Measurements from ENCODE around the gene SLC22A14. TPM values are rescaled to one million over a fixed set of nuclear protein-coding genes. Genes with fewer than 3 reads are reported as not detected.
"Not testable (repeated sequence)": the region's sequence is repeated elsewhere in the genome, so short reads cannot be mapped to it uniquely, and the experiment has no call there.

The SLC22A14 gene
- total and polyA plus RNA-seq, 7 donors = 0.09 TPM; not detected in 6

DNA sequence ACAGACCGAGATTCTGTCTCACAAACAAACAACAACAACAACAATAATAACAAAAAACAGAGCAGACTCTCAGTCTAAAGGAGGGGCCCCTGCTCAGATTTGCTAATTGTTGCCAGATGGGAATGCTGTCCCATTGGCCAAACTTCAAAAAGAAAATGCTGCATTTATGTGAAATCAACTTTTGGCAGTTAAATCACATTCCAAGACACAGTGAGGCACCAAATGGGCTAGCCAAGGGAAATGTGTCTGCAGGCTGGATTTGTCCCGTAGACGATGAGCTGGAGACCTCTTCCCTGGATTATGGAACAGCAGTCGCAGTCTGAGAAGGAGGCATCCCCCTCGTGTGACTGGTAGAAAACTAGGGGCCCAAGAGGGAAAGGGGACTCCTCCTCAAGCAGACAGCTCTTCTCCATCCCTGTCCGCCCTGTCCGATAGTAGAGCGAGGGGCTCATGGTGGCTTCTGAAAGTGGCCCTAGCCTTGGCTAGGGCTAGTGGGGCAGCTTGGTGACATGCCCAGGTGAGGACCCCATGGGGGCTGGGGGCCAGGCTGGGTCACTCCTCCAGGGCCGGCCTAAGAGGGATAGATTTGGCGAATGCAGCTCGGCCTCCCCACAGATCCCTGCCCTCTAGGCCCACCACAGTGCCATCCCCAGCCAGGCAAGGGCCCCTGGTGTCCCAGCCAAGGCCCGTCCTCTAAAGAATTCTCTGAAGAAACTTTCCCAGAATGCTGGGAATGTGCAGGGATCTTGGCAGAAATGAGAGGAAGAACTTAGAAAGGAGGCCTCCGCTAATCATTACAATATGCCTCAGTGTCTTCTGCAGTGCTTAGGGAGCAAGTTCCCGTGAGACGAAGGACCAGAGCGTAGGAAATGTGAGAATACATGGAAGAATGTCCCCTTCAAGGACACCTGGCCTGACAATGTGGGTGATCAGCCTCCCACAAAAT, 2.0 kb downstream of the SLC22A14 start:
- TF ChIP-seq POLR2AphosphoS5 (IDR thresholded peaks at IDR 0.05) (no peak), POLR2A (IDR thresholded peaks at IDR 0.05) (no peak), EP300 (IDR thresholded peaks at IDR 0.05) (no peak)
- TF ChIP-seq, protein P1, sequence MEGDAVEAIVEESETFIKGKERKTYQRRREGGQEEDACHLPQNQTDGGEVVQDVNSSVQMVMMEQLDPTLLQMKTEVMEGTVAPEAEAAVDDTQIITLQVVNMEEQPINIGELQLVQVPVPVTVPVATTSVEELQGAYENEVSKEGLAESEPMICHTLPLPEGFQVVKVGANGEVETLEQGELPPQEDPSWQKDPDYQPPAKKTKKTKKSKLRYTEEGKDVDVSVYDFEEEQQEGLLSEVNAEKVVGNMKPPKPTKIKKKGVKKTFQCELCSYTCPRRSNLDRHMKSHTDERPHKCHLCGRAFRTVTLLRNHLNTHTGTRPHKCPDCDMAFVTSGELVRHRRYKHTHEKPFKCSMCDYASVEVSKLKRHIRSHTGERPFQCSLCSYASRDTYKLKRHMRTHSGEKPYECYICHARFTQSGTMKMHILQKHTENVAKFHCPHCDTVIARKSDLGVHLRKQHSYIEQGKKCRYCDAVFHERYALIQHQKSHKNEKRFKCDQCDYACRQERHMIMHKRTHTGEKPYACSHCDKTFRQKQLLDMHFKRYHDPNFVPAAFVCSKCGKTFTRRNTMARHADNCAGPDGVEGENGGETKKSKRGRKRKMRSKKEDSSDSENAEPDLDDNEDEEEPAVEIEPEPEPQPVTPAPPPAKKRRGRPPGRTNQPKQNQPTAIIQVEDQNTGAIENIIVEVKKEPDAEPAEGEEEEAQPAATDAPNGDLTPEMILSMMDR (IDR thresholded peaks at IDR 0.05) = no peak
- no peaks in the 10 kb centered on the region for H3K4me1 ChIP-seq
- no peak for DNase-seq
- no peaks in the 10 kb centered on the region for H3K36me3 ChIP-seq
- H3K9me3 ChIP-seq = no peaks in the 10 kb centered on the region
- no peaks in the 10 kb centered on the region for H3K27me3 ChIP-seq
- 91 to 93% methylated on average over 16 of the region's 16 CpGs for WGBS, 2 donors
- no peak overlapping the region for H3K4me3 ChIP-seq
- H3K27ac ChIP-seq = no peak overlapping the region
- intact Hi-C loops (cut with DNase I) = no loop called here

DNA sequence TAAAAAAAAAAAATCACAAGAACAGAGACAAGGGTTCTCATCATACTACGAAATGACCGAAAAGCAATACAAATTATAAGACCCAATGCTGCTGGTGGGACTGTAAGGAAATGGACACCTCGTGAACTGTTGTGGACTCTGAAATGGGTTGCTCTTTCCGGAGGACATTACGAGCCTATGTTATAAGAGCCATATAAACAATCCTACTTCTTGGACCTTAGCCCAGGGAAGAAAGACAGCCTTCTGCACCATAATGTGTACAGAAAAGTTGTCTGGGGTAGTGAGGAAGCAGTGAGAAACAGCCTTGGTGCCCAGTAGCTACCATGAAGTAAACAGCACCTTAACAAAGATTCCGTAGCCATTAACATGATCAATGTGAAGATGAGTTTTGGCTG, 2.7 kb downstream of the SLC22A14 start:
- Histone ChIP-seq H3K9me3 (no peaks in the 10 kb centered on the region), H3K27me3 (no peaks in the 10 kb centered on the region), H3K4me3 (no peak overlapping the region), H3K36me3 (no peaks in the 10 kb centered on the region), H3K27ac (no peak overlapping the region), H3K4me1 (no peaks in the 10 kb centered on the region)
- 64 to 77% methylated on average over 6 of the region's 6 CpGs for WGBS, 2 donors
- TF ChIP-seq POLR2AphosphoS5 (IDR thresholded peaks at IDR 0.05) (no peak), EP300 (IDR thresholded peaks at IDR 0.05) (no peak), POLR2A (IDR thresholded peaks at IDR 0.05) (no peak)
- TF ChIP-seq, protein P1 (IDR thresholded peaks at IDR 0.05) = no peak
- intact Hi-C loops (cut with DNase I) = no loop called here
- no peak for DNase-seq

DNA sequence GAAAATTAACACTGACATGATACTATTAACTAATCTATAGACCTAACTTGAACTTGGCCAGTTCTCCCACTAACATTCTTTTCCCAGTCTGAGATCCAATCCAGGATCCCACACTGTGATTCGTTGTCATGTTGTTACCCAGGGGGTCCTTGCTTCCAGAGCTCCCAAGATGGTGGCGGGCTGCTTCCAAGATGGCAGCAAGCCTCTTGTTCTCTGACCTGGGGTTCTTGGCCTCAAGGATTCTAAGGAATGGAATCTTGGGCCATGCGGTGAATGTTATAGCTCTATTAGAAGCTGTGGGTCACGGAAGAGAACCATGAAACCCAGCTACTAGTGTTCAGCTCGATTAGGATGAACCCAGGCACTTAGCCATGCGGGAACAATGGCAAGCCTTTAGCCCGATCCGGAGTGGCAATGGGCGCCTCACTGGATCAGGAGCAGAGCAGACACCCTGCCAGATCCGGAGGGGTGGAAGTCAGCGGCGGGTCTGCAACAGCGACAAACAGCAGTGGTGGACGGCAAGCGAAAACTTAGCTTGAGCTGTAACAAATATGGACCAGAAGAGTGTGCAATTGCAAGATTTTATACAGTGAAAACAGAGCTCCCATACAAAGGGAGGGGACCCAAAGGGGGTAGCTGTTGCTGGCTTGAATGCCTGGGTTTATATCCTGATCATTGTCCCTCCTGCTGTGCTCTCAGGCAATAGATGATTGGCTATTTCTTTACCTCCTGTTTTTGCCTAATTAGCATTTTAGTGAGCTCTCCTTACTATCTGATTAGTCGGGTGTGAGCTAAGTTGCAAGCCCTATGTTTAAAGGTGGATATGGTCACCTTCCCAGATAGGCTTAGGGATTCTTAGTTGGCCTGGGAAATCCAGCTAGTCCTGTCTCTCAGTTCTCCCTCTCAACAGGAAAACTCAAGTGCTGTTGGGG, 7.5 kb downstream of the SLC22A14 start:
- 94 to 97% methylated on average over 16 of the region's 16 CpGs for WGBS, 2 donors
- H3K4me1 ChIP-seq; intact Hi-C loops (cut with DNase I); H3K27me3 ChIP-seq; H3K27ac ChIP-seq; H3K9me3 ChIP-seq; DNase-seq; H3K4me3 ChIP-seq; H3K36me3 ChIP-seq: not testable (repeated sequence)

DNA sequence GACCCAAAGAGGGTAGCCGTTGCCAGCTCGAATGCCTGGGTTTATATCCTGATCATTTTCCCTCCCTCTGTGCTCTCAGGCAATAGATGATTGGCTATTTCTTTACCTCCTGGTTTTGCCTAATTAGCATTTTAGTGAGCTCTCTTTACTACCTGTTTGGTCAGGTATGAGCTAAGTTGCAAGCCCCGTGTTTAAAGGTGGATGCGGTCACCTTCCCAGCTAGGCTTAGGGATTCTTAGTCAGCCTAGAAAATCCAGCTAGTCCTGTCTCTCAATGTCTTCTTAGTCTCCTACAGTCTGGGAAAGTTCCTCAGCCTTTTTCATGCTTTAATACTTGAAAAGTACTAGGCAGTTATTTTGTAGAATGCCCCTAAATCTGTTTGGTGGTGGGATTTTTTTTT, 15.0 kb downstream of the SLC22A14 start:
- H3K36me3 ChIP-seq; DNase-seq; H3K9me3 ChIP-seq; H3K27ac ChIP-seq; H3K4me1 ChIP-seq; H3K4me3 ChIP-seq; H3K27me3 ChIP-seq; intact Hi-C loops (cut with DNase I): not testable (repeated sequence)
- 37 to 79% methylated on average over 4 of the region's 4 CpGs for WGBS, 2 donors

DNA sequence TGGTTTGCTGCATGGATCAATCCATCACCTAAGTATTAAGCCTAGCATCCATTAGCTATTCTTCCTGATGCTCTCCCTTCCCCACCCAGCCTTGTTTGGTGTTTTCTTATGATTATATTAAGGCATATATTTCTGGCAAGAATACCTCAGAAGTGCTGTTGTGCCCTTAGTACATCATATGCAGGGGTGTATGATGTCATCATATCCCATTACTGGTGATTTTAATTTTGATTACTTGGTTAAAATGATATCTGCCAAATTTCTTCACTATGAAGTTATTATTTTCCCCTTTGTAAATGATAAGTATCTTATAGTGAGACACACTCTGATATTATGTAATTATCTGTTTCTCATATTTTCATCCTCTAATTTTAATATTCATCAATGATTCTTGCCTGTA, 15.4 kb downstream of the SLC22A14 start:
- H3K27me3 ChIP-seq = no peaks in the 10 kb centered on the region
- H3K4me3 ChIP-seq = no peak overlapping the region
- H3K36me3 ChIP-seq = no peaks in the 10 kb centered on the region
- intact Hi-C loops (cut with DNase I) = no loop called here
- H3K27ac ChIP-seq = no peak overlapping the region
- TF ChIP-seq EP300 (IDR thresholded peaks at IDR 0.05) (no peak), POLR2A (IDR thresholded peaks at IDR 0.05) (no peak), POLR2AphosphoS5 (IDR thresholded peaks at IDR 0.05) (no peak)
- TF ChIP-seq, protein P1 (IDR thresholded peaks at IDR 0.05) = no peak
- DNase-seq = no peak
- H3K9me3 ChIP-seq = no peaks in the 10 kb centered on the region
- no peaks in the 10 kb centered on the region for H3K4me1 ChIP-seq
